Measurements from ENCODE around the gene RNU5D-1. TPM values are rescaled to one million over a fixed set of nuclear protein-coding genes. Genes with fewer than 3 reads are reported as not detected.
A peak's percentile ranks its signal among the peaks of the same experiment; 100 is the strongest.

The RNU5D-1 gene
- total and polyA plus RNA-seq, 2 of the 13 experiments (the other 11 are each of a cell fraction or from before 2014, with no cell fraction given), result 165 TPM; not detected in 1

DNA sequence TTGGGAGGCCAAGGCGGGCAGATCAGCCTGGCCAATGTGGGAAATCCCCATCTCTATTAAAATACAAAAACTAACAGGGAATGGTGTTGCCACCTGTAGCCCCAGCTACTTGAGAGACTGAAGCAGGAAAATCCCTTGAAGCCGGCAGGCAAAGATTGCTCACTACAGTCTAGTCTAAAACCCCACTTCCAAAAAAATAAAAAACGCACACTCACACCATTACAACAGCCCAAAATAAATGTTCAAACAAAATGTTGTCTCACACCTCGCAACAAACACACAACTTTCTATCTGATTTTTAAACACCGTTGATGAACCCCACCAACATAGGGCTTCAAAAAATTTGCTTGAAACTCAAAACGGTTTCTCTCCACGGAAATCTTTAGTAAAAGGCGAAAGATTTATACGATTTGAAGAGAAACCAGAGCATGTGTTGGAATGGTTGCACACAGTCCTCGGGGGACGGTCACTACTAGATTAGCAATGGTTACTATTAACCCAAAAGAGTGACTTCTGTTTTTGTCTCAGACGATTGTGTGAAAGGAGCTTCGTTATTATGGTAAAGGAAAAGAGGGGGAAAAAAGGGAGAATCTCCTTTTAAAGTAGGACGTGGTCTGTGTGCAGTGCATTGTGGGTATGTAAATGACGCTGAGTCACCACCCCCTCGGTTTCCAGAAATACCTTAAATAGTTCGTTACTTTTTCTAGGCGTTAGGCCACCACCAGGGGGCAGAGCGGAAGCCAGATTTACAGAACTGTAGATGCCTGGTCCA lies at the start of gene RNU5D-1 (continued):
- TF ChIP-seq, protein P1, sequence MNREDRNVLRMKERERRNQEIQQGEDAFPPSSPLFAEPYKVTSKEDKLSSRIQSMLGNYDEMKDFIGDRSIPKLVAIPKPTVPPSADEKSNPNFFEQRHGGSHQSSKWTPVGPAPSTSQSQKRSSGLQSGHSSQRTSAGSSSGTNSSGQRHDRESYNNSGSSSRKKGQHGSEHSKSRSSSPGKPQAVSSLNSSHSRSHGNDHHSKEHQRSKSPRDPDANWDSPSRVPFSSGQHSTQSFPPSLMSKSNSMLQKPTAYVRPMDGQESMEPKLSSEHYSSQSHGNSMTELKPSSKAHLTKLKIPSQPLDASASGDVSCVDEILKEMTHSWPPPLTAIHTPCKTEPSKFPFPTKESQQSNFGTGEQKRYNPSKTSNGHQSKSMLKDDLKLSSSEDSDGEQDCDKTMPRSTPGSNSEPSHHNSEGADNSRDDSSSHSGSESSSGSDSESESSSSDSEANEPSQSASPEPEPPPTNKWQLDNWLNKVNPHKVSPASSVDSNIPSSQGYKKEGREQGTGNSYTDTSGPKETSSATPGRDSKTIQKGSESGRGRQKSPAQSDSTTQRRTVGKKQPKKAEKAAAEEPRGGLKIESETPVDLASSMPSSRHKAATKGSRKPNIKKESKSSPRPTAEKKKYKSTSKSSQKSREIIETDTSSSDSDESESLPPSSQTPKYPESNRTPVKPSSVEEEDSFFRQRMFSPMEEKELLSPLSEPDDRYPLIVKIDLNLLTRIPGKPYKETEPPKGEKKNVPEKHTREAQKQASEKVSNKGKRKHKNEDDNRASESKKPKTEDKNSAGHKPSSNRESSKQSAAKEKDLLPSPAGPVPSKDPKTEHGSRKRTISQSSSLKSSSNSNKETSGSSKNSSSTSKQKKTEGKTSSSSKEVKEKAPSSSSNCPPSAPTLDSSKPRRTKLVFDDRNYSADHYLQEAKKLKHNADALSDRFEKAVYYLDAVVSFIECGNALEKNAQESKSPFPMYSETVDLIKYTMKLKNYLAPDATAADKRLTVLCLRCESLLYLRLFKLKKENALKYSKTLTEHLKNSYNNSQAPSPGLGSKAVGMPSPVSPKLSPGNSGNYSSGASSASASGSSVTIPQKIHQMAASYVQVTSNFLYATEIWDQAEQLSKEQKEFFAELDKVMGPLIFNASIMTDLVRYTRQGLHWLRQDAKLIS (CRISPR knock-in tag; IDR thresholded peaks at IDR 0.05), result no peak
- TF ChIP-seq ZNF781 (CRISPR knock-in tag; IDR thresholded peaks at IDR 0.05; ENCODE audit: borderline replicate concordance, not compliant biosample characterization) (peak; percentile 47), ZNF850 (CRISPR knock-in tag; conservative IDR thresholded peaks at IDR 0.05) (no peak), SMC3 (IDR thresholded peaks at IDR 0.05; ENCODE audit: low read length) (peak; percentile 10; the same call in 1 of the 2 replicates), ZNF367 (CRISPR knock-in tag; IDR thresholded peaks at IDR 0.05; ENCODE audit: borderline replicate concordance) (0 out of 2 replicates have a peak, but pooled peaks have one; percentile 9), SNAI1 (CRISPR knock-in tag; IDR thresholded peaks at IDR 0.05; ENCODE audit: borderline replicate concordance) (no peak), ZBTB42 (CRISPR knock-in tag; IDR thresholded peaks at IDR 0.05) (no peak), MEF2D (CRISPR knock-in tag; IDR thresholded peaks at IDR 0.05) (peak; percentile 62; the same call in 1 of the 2 replicates), ZNF891 (CRISPR knock-in tag; IDR thresholded peaks at IDR 0.05) (no peak), ZNF598 (CRISPR knock-in tag; IDR thresholded peaks at IDR 0.05; ENCODE audit: borderline replicate concordance) (no peak; the same call in 1 of the 2 replicates), ZSCAN22 (CRISPR knock-in tag; IDR thresholded peaks at IDR 0.05) (no peak), ARNT (IDR thresholded peaks at IDR 0.05) (no peak), SCMH1 (CRISPR knock-in tag; IDR thresholded peaks at IDR 0.05; ENCODE audit: borderline replicate concordance) (no peak), ZNF143 (CRISPR knock-in tag; IDR thresholded peaks at IDR 0.05) (peak; percentile 91), ZNF839 (CRISPR knock-in tag; IDR thresholded peaks at IDR 0.05; ENCODE audit: borderline replicate concordance) (no peak), SKI (IDR thresholded peaks at IDR 0.05; ENCODE audit: partially characterized antibody) (no peak), BRCA1 (CRISPR knock-in tag; IDR thresholded peaks at IDR 0.05) (no peak), GATAD1 (CRISPR knock-in tag; IDR thresholded peaks at IDR 0.05) (no peak; the same call in 1 of the 2 replicates), SOX6 (IDR thresholded peaks at IDR 0.05) (no peak), SOX6 (CRISPR knock-in tag; IDR thresholded peaks at IDR 0.05) (peak; percentile 48)
- TF ChIP-seq, protein P2, sequence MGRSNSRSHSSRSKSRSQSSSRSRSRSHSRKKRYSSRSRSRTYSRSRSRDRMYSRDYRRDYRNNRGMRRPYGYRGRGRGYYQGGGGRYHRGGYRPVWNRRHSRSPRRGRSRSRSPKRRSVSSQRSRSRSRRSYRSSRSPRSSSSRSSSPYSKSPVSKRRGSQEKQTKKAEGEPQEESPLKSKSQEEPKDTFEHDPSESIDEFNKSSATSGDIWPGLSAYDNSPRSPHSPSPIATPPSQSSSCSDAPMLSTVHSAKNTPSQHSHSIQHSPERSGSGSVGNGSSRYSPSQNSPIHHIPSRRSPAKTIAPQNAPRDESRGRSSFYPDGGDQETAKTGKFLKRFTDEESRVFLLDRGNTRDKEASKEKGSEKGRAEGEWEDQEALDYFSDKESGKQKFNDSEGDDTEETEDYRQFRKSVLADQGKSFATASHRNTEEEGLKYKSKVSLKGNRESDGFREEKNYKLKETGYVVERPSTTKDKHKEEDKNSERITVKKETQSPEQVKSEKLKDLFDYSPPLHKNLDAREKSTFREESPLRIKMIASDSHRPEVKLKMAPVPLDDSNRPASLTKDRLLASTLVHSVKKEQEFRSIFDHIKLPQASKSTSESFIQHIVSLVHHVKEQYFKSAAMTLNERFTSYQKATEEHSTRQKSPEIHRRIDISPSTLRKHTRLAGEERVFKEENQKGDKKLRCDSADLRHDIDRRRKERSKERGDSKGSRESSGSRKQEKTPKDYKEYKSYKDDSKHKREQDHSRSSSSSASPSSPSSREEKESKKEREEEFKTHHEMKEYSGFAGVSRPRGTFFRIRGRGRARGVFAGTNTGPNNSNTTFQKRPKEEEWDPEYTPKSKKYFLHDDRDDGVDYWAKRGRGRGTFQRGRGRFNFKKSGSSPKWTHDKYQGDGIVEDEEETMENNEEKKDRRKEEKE (IDR thresholded peaks at IDR 0.05), result no peak
- TF ChIP-seq, protein P3, sequence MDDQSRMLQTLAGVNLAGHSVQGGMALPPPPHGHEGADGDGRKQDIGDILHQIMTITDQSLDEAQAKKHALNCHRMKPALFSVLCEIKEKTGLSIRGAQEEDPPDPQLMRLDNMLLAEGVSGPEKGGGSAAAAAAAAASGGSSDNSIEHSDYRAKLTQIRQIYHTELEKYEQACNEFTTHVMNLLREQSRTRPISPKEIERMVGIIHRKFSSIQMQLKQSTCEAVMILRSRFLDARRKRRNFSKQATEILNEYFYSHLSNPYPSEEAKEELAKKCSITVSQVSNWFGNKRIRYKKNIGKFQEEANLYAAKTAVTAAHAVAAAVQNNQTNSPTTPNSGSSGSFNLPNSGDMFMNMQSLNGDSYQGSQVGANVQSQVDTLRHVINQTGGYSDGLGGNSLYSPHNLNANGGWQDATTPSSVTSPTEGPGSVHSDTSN (CRISPR knock-in tag; IDR thresholded peaks at IDR 0.05; ENCODE audit: borderline replicate concordance), result no peak
- TF ChIP-seq, protein P4, sequence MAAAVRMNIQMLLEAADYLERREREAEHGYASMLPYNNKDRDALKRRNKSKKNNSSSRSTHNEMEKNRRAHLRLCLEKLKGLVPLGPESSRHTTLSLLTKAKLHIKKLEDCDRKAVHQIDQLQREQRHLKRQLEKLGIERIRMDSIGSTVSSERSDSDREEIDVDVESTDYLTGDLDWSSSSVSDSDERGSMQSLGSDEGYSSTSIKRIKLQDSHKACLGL (CRISPR knock-in tag; IDR thresholded peaks at IDR 0.05), result no peak

Measured in HepG2 (cell line).